Vagina (tissue), 2 donors: ENCODE data around the gene NDUFS8.

ENCODE experiments used
- CTCF ChIP-seq, 3 experiments: fragments of 450-650 bp in 2 of 3; fragments of 200-600 bp in 1 of 3; sonication (generic) in 1 of 3; IDR thresholded peaks; one replicate each; pipeline ENCODE4 v1.5.1; 2017 to 2019; ENCODE audit warnings: antibody characterized with exemption in 3 of 3, mild to moderate bottlenecking in 2 of 3, moderate library complexity in 2 of 3
- POLR2A ChIP-seq, 2 donors: fragments of 450-650 bp; IDR thresholded peaks; one replicate each; pipeline ENCODE4 v1.6.1; 2017; ENCODE audit warnings: antibody characterized with exemption in 2 of 2, mild to moderate bottlenecking in 2 of 2, moderate library complexity in 2 of 2
- POLR2AphosphoS5 ChIP-seq, 2 donors: sonication (generic); formaldehyde crosslinking; IDR thresholded peaks; one replicate each; pipeline ENCODE4 v1.9.0; 2017; ENCODE audit warnings: antibody characterized with exemption in 2 of 2, mild to moderate bottlenecking in 2 of 2, low read depth in 1 of 2; ENCODE audit not compliant: insufficient read depth in 1 of 2

- TF ChIP-seq POLR2AphosphoS5 (IDR thresholded peaks at IDR 0.05; ENCODE audit: insufficient read depth in 1 of 2, low read depth in 1 of 2) = no peak
- no peak for TF ChIP-seq CTCF (IDR thresholded peaks at IDR 0.05)
- TF ChIP-seq POLR2A (IDR thresholded peaks at IDR 0.05) = no peak
These were observed 37.5 kb downstream of the NDUFS8 start for GRCh38 chr11:68067991-68068390.
